DND-41 (cell line): ENCODE data around the gene SLC37A2.

Experiments used
- ATAC-seq: fragments of 200-7000 bp; cut with Tn5 transposase; 3 replicates; pipeline ENCODE4 v1.9.1; 2021; ENCODE audit warnings: low read depth; ENCODE audit not compliant: insufficient read depth
- DNase-seq: peaks from one replicate; pipeline ENCODE4 v3.0.0-alpha.2; 2020
- H2AFZ ChIP-seq: 2 replicates; pipeline ENCODE4 v1.6.0; 2012; ENCODE audit warnings: low read depth, low read length
- H3K27ac ChIP-seq: 2 replicates; pipeline ENCODE4 v1.5.1; 2012; ENCODE audit warnings: low read length, inconsistent platforms
- H3K27me3 ChIP-seq: fragments of 200-600 bp; sonication (generic); 2 replicates; pipeline ENCODE4 v1.6.0; 2012; ENCODE audit warnings: low read length, mild to moderate bottlenecking, inconsistent platforms; ENCODE audit not compliant: insufficient read depth, poor library complexity
- H3K36me3 ChIP-seq: 2 replicates; pipeline ENCODE4 v1.5.1; 2012; ENCODE audit warnings: low read length, inconsistent platforms; ENCODE audit not compliant: insufficient read depth
- H3K4me1 ChIP-seq: 2 replicates; pipeline ENCODE4 v1.5.1; 2012; ENCODE audit warnings: mild to moderate bottlenecking, low read length; ENCODE audit not compliant: insufficient read depth
- H3K4me2 ChIP-seq: 2 replicates; pipeline ENCODE4 v1.6.0; 2012; ENCODE audit warnings: mild to moderate bottlenecking, moderate library complexity, low read length, inconsistent platforms; ENCODE audit not compliant: insufficient read depth
- H3K4me3 ChIP-seq, 2 experiments: fragments of 200-600 bp in 1 of 2; shearing (Covaris generic) in 1 of 2; 2 replicates each; pipeline ENCODE4 v1.5.1; 2012 to 2016; ENCODE audit warnings: inconsistent platforms in 2 of 2, low read length in 2 of 2, mild to moderate bottlenecking in 2 of 2, low read depth in 1 of 2, moderate library complexity in 1 of 2
- H3K79me2 ChIP-seq: 2 replicates; pipeline ENCODE4 v1.6.0; 2012; ENCODE audit warnings: low read length, inconsistent platforms; ENCODE audit not compliant: insufficient read depth
- H3K9ac ChIP-seq: 2 replicates; pipeline ENCODE4 v1.6.0; 2012; ENCODE audit warnings: low read depth, mild to moderate bottlenecking, inconsistent platforms, low read length, moderate library complexity
- H3K9me3 ChIP-seq: 2 replicates; pipeline ENCODE4 v1.5.1; 2012; ENCODE audit warnings: low read length, moderate library complexity, mild to moderate bottlenecking, inconsistent platforms; ENCODE audit not compliant: insufficient read depth, severe bottlenecking
- H4K20me1 ChIP-seq: 2 replicates; pipeline ENCODE4 v1.6.0; 2012; ENCODE audit warnings: low read length; ENCODE audit not compliant: insufficient read depth
- CTCF ChIP-seq: IDR thresholded peaks from 2 replicates; pipeline ENCODE4 v1.5.1; 2012; ENCODE audit warnings: borderline replicate concordance, low read length, moderate library complexity, mild to moderate bottlenecking; ENCODE audit not compliant: poor library complexity, severe bottlenecking; ENCODE audit errors: extremely low read depth
- EZH2 ChIP-seq: IDR thresholded peaks from 3 replicates; pipeline ENCODE4 v1.6.1; 2012; ENCODE audit warnings: borderline replicate concordance, low read depth, mild to moderate bottlenecking, moderate library complexity, low read length, inconsistent platforms; ENCODE audit not compliant: severe bottlenecking

The SLC37A2 gene

DNA sequence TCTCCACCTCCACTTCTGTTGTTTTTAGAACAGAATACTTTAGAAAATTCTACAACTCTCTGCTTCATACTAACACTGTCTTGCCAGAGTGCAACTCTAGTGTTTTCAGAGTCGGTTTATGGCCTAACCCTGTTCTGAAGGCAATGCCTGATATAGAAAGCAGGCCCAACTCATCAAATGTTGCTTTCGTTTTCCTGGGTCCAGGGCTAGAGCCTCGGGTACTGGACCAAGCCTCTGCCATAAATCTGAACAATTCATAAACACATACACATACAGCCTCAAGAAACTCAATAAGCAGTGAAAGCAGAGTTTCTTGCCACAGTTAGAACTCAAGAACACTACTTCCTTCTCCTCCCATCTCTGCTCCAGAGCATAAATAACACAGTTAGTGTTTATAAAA is 38.5 kb downstream of the SLC37A2 start:
- H3K9me3 ChIP-seq, result no peaks in the 10 kb centered on the region
- H3K79me2 ChIP-seq, result no peaks in the 10 kb centered on the region
- no peak overlapping the region for H3K4me3 ChIP-seq
- no peaks in the 10 kb centered on the region for H3K4me1 ChIP-seq
- no peak overlapping the region for H3K27ac ChIP-seq
- H3K36me3 ChIP-seq, result no peaks in the 10 kb centered on the region
- no peak overlapping the region for H2AFZ ChIP-seq
- ATAC-seq (no peak), DNase-seq (no peak)
- H3K9ac ChIP-seq, result no peak overlapping the region
- peaks cover 3% of the 10 kb centered on the region for H3K27me3 ChIP-seq
- TF ChIP-seq CTCF (no peak), EZH2 (no peak)
- no peaks in the 10 kb centered on the region for H4K20me1 ChIP-seq
- no peak overlapping the region for H3K4me2 ChIP-seq

DNA sequence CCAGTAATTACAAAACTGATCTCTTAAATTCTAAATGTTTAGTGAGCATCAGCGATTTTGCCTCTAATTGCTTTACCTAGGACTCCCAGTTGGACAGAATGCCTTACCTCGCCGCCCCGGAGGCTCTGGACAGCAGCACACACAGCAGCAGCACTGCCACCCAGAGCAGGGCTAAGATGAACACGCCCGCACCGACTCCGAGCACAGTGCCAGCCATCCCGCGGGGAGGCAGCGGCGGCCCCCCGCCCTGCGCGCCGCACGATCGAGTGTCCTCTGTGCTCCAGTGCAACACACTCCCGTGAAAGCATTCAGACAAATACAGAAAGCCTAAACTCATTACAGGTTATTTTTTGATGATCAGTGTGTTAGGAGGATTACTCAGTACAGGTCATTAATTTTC is 38.9 kb downstream of the SLC37A2 start:
- Histone ChIP-seq H3K9ac (no peak overlapping the region), H4K20me1 (no peaks in the 10 kb centered on the region), H3K36me3 (no peaks in the 10 kb centered on the region), H3K4me2 (no peak overlapping the region), H3K79me2 (no peaks in the 10 kb centered on the region), H3K27me3 (peaks cover 3% of the 10 kb centered on the region), H3K27ac (no peak overlapping the region), H3K4me3 (no peak overlapping the region), H3K4me1 (no peaks in the 10 kb centered on the region), H3K9me3 (no peaks in the 10 kb centered on the region), H2AFZ (no peak overlapping the region)
- TF ChIP-seq EZH2, result no peak
- no peak for TF ChIP-seq CTCF
- DNase-seq (no peak), ATAC-seq (no peak)

DNA sequence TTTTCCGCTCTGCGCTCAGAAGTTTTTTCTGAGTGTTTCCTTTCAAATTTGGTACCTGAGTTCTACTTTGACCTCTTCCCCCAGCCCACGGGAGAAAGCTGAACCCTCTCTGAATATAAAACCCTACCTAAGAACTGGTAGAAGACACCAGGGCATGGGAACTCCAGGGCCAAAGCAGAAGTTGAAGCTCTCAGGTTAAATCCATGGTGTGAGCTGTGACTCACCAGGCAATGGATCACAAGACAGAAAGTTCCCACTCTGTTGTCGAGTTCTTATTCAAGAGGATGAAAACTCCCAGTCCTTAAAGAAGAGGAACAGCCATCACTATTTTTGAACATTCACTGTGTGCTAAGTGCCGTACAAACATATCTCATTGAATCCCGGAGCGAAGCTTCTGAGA is 39.4 kb downstream of the SLC37A2 start:
- Histone ChIP-seq H3K4me2 (no peak overlapping the region), H2AFZ (no peak overlapping the region), H3K9me3 (no peaks in the 10 kb centered on the region), H3K27me3 (peaks cover 3% of the 10 kb centered on the region), H3K9ac (no peak overlapping the region), H3K27ac (no peak overlapping the region), H3K79me2 (no peaks in the 10 kb centered on the region), H3K36me3 (no peaks in the 10 kb centered on the region), H4K20me1 (no peaks in the 10 kb centered on the region), H3K4me1 (no peaks in the 10 kb centered on the region), H3K4me3 (no peak overlapping the region)
- TF ChIP-seq EZH2, result no peak
- no peak for TF ChIP-seq CTCF
- ATAC-seq (no peak), DNase-seq (no peak)

GRCh38 chr11:125105926-125106325 is 42.8 kb downstream of the SLC37A2 start:
- no peaks in the 10 kb centered on the region for H3K9me3 ChIP-seq
- no peaks in the 10 kb centered on the region for H3K79me2 ChIP-seq
- TF ChIP-seq CTCF (no peak), EZH2 (no peak)
- ATAC-seq (no peak), DNase-seq (no peak)
- H3K4me2 ChIP-seq, result no peak overlapping the region
- no peaks in the 10 kb centered on the region; the same call in 1 of the 2 replicates for H3K4me1 ChIP-seq
- no peak overlapping the region for H3K9ac ChIP-seq
- H4K20me1 ChIP-seq, result no peaks in the 10 kb centered on the region
- no peak overlapping the region for H3K27ac ChIP-seq
- H3K27me3 ChIP-seq, result peaks cover 12% of the 10 kb centered on the region
- no peak overlapping the region for H3K4me3 ChIP-seq
- H3K36me3 ChIP-seq, result no peaks in the 10 kb centered on the region
- H2AFZ ChIP-seq, result no peak overlapping the region
